Measurements from ENCODE around the gene PSMD11. TPM values are rescaled to one million over a fixed set of nuclear protein-coding genes. Genes with fewer than 3 reads are reported as not detected.

The PSMD11 gene
- total RNA-seq, 1 donor from 2014 or later, result 73.1 TPM

GRCh38 chr17:32493976-32494513 lies 49.7 kb downstream of the PSMD11 start:
- Histone ChIP-seq H3K9ac (ENCODE audit: low read depth in 1 of 3, low read length in 3 of 3) (no peak overlapping the region), H3K9me3 (ENCODE audit: control insufficient read depth in 3 of 3, low read length in 3 of 3) (no peaks in the 10 kb centered on the region), H3K4me1 (ENCODE audit: control insufficient read depth in 3 of 3, insufficient read depth in 3 of 3, low read length in 3 of 3) (peaks cover 29 to 51% (median 40%) of the 10 kb centered on the region in 3 donors), H3K27ac (ENCODE audit: low read depth, low read length) (no peak overlapping the region), H3K27me3 (ENCODE audit: control insufficient read depth in 3 of 3, insufficient read depth in 3 of 3, low read length in 3 of 3) (no peaks in the 10 kb centered on the region), H3K4me3 (ENCODE audit: low read length in 3 of 3) (no peak overlapping the region), H3K36me3 (ENCODE audit: control insufficient read depth in 3 of 3, insufficient read depth in 3 of 3, low read length in 3 of 3) (peaks cover 0 to 6% (median 6%) of the 10 kb centered on the region in 3 donors)

DNA sequence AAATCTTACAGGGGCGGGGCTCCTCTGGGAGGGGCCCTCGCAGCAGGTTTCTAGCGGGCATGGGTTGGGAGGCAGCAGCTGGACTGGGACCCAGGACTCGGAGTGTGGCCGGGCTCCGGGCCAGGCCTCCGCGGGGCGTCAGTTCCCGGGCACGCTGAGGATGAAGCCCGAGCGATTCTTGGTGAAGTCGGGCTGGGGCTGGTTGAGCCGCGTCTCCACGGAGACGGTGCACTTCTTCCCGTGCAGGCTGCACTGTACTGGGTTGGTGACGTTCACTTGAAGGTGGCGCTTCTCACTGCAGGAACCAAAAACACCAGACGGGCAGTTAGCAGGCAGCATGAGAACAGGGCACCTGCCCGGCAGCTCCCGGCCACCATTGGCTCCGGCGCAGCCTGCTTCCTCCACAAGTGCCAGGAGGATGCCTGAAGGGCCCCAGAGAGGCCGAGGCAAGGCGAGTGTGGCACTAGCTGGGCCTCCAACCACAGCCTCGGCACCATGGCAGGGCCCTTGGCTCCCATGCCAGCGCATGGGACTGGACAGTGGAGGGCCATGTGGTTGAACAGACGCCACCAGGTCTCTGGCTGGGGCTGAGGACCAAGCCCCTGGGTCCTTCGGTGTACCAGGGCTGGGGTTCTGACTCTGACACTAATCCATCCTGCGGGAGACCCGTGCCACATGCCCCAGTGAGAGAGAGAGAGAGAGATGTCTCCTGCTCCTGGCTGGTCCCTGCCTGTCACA lies 50.5 kb downstream of the PSMD11 start:
- Histone ChIP-seq H3K27ac (ENCODE audit: low read depth, low read length) (peak overlapping the region; percentile 96), H3K9ac (ENCODE audit: low read depth in 1 of 3, low read length in 3 of 3) (peak overlapping the region in 2 of 3 donors; percentile 74 to 83), H3K36me3 (ENCODE audit: control insufficient read depth in 3 of 3, insufficient read depth in 3 of 3, low read length in 3 of 3) (peaks cover 0 to 6% (median 4%) of the 10 kb centered on the region in 3 donors), H3K4me3 (ENCODE audit: low read length in 3 of 3) (peak overlapping the region in 2 of 3 donors; percentile 49 to 65), H3K4me1 (ENCODE audit: control insufficient read depth in 3 of 3, insufficient read depth in 3 of 3, low read length in 3 of 3) (peaks cover 29 to 48% (median 40%) of the 10 kb centered on the region in 3 donors), H3K9me3 (ENCODE audit: control insufficient read depth in 3 of 3, low read length in 3 of 3) (no peaks in the 10 kb centered on the region), H3K27me3 (ENCODE audit: control insufficient read depth in 3 of 3, insufficient read depth in 3 of 3, low read length in 3 of 3) (no peaks in the 10 kb centered on the region)

GRCh38 chr17:32495359-32496231 lies 51.3 kb downstream of the PSMD11 start:
- H3K9ac ChIP-seq (ENCODE audit: low read depth in 1 of 3, low read length in 3 of 3), result peak overlapping the region; percentile 74 to 83 (median 75)
- peak overlapping the region; percentile 49 to 65 (median 60) for H3K4me3 ChIP-seq (ENCODE audit: low read length in 3 of 3)

DNA sequence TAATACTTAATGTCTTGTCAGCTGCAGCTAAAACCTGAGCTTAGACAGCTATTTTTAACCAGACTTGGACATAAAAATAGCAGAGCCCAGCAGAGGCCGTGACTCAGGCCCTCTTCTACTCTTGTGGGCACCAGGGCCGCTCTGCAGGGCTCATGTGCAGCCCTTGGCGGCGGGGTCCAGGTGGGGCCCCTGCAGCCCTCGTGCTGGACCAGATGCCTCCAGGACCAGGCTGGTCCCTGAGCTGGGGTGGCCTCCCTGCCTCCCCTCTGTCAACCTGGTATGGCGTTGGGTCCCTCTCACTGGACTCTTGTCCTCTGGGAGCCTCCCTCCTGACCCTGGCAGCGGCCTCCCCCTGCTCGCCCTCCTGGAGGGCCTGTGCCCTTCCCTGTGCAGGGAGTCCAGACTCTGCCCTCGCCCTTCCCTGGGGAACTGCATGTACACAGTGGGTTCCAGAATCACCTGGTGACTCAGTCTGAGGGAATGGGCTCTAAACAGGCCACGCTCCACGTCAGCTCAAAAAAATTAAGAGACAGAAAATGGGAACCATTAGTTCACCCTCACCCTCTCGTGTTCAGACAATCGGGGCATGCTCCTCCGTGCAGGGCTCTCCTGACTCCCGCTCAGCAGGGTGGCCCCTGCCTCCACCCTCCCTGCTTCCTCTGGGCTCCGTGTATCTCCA lies 52.2 kb downstream of the PSMD11 start:
- Histone ChIP-seq H3K36me3 (ENCODE audit: control insufficient read depth in 3 of 3, insufficient read depth in 3 of 3, low read length in 3 of 3) (peaks cover 0 to 3% (median 3%) of the 10 kb centered on the region in 3 donors), H3K9ac (ENCODE audit: low read depth in 1 of 3, low read length in 3 of 3) (peak overlapping the region; percentile 74 to 83 (median 75)), H3K9me3 (ENCODE audit: control insufficient read depth in 3 of 3, low read length in 3 of 3) (no peaks in the 10 kb centered on the region), H3K4me3 (ENCODE audit: low read length in 3 of 3) (peak overlapping the region in 2 of 3 donors; percentile 49 to 65), H3K27ac (ENCODE audit: low read depth, low read length) (peak overlapping the region; percentile 96), H3K27me3 (ENCODE audit: control insufficient read depth in 3 of 3, insufficient read depth in 3 of 3, low read length in 3 of 3) (no peaks in the 10 kb centered on the region), H3K4me1 (ENCODE audit: control insufficient read depth in 3 of 3, insufficient read depth in 3 of 3, low read length in 3 of 3) (peaks cover 29 to 44% (median 40%) of the 10 kb centered on the region in 3 donors)

More at GRCh38 chr17:32495359-32496231, 51.3 kb downstream of the PSMD11 start:
- Histone ChIP-seq H3K9me3 (ENCODE audit: control insufficient read depth in 3 of 3, low read length in 3 of 3) (no peaks in the 10 kb centered on the region), H3K27me3 (ENCODE audit: control insufficient read depth in 3 of 3, insufficient read depth in 3 of 3, low read length in 3 of 3) (no peaks in the 10 kb centered on the region), H3K4me1 (ENCODE audit: control insufficient read depth in 3 of 3, insufficient read depth in 3 of 3, low read length in 3 of 3) (peaks cover 29 to 44% (median 40%) of the 10 kb centered on the region in 3 donors), H3K27ac (ENCODE audit: low read depth, low read length) (peak overlapping the region; percentile 96), H3K36me3 (ENCODE audit: control insufficient read depth in 3 of 3, insufficient read depth in 3 of 3, low read length in 3 of 3) (peaks cover 0 to 3% (median 3%) of the 10 kb centered on the region in 3 donors)

DNA sequence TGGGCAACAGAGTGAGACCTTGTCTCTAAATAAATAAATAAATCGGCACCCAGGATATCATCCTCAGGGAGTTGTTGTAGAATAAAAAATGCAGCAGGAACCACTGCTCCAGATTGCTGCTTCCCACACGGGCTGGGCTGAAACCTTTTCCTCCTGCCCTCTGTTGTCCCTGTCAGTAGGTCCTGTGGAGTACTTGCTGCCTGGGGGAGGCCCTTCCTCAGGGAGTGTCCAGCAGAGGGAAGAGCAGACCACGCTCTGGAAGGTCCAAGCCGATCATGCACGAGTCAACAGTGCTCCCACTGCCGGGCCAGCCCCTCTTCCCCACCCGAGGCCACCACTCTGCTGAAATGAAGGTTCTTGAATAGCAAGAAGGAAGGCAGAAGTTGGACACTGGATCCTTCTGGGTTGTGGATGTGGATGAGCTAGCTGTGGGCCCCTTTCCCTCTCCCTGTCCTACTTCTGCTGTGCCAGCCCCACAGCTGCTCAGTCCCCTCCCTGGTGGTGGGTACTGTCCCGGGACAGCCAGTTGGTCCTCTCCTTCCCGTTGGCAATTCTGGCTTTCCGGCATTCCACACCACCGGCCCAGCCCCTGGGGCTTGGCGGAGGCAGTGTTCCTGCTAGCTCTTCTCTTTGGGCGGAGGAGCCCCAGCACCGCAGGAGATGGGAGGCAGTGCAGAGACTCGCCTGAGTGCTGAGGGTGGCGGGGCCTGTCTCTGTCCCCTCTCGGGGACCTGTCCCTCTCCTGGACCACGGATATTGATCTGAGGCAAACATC lies 53.3 kb downstream of the PSMD11 start:
- Histone ChIP-seq H3K27ac (ENCODE audit: low read depth, low read length) (peak overlapping the region; percentile 96), H3K27me3 (ENCODE audit: control insufficient read depth in 3 of 3, insufficient read depth in 3 of 3, low read length in 3 of 3) (no peaks in the 10 kb centered on the region)

DNA sequence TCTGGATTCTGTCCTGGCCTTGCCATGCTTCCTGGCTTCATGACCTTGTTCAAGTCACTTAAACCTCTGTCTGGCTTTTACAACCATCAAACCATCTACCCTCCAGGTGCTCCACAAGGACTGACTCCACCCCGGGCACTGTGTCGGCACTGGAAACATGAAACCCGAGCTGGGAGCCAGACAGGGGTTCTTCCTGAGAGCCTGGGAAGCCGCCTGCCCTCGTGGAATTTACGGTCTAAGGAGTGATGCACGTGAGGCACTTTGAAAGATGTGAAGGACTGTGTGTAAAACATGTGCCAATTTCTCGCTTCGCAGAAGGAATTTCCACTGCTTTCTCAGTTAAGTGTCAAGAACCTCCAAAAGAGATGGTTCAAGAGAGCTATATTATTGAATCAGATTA lies 54.1 kb downstream of the PSMD11 start:
- peaks cover 0 to 3% (median 2%) of the 10 kb centered on the region in 3 donors for H3K36me3 ChIP-seq (ENCODE audit: control insufficient read depth in 3 of 3, insufficient read depth in 3 of 3, low read length in 3 of 3)
- H3K9ac ChIP-seq (ENCODE audit: low read depth in 1 of 3, low read length in 3 of 3), result no peak overlapping the region
- no peak overlapping the region for H3K27ac ChIP-seq (ENCODE audit: low read depth, low read length)
- no peaks in the 10 kb centered on the region for H3K27me3 ChIP-seq (ENCODE audit: control insufficient read depth in 3 of 3, insufficient read depth in 3 of 3, low read length in 3 of 3)
- no peak overlapping the region for H3K4me3 ChIP-seq (ENCODE audit: low read length in 3 of 3)
- H3K4me1 ChIP-seq (ENCODE audit: control insufficient read depth in 3 of 3, insufficient read depth in 3 of 3, low read length in 3 of 3), result peaks cover 22 to 45% (median 40%) of the 10 kb centered on the region in 3 donors
- no peaks in the 10 kb centered on the region for H3K9me3 ChIP-seq (ENCODE audit: control insufficient read depth in 3 of 3, low read length in 3 of 3)

More for the DNA sequence above, 53.3 kb downstream of the PSMD11 start:
- no peaks in the 10 kb centered on the region for H3K9me3 ChIP-seq (ENCODE audit: control insufficient read depth in 3 of 3, low read length in 3 of 3)
- H3K36me3 ChIP-seq (ENCODE audit: control insufficient read depth in 3 of 3, insufficient read depth in 3 of 3, low read length in 3 of 3), result peaks cover 0 to 3% (median 3%) of the 10 kb centered on the region in 3 donors
- H3K4me1 ChIP-seq (ENCODE audit: control insufficient read depth in 3 of 3, insufficient read depth in 3 of 3, low read length in 3 of 3), result peaks cover 22 to 44% (median 40%) of the 10 kb centered on the region in 3 donors
- no peak overlapping the region for H3K4me3 ChIP-seq (ENCODE audit: low read length in 3 of 3)
- no peak overlapping the region for H3K9ac ChIP-seq (ENCODE audit: low read depth in 1 of 3, low read length in 3 of 3)

- Histone ChIP-seq H3K4me1 (ENCODE audit: control insufficient read depth in 3 of 3, insufficient read depth in 3 of 3, low read length in 3 of 3) (peaks cover 0 to 35% (median 27%) of the 10 kb centered on the region in 3 donors), H3K27me3 (ENCODE audit: control insufficient read depth in 3 of 3, insufficient read depth in 3 of 3, low read length in 3 of 3) (no peaks in the 10 kb centered on the region)
Observed at GRCh38 chr17:32502013-32502412, 57.7 kb downstream of the PSMD11 start.

GRCh38 chr17:32502710-32503109 lies 58.4 kb downstream of the PSMD11 start:
- no peak overlapping the region for H3K4me3 ChIP-seq (ENCODE audit: low read length in 3 of 3)
- H3K36me3 ChIP-seq (ENCODE audit: control insufficient read depth in 3 of 3, insufficient read depth in 3 of 3, low read length in 3 of 3), result peaks cover 0 to 3% (median 0%) of the 10 kb centered on the region in 3 donors
- no peaks in the 10 kb centered on the region for H3K27me3 ChIP-seq (ENCODE audit: control insufficient read depth in 3 of 3, insufficient read depth in 3 of 3, low read length in 3 of 3)
- no peak overlapping the region for H3K27ac ChIP-seq (ENCODE audit: low read depth, low read length)
- H3K9ac ChIP-seq (ENCODE audit: low read depth in 1 of 3, low read length in 3 of 3), result no peak overlapping the region
- H3K4me1 ChIP-seq (ENCODE audit: control insufficient read depth in 3 of 3, insufficient read depth in 3 of 3, low read length in 3 of 3), result peaks cover 0 to 28% (median 20%) of the 10 kb centered on the region in 3 donors
- H3K9me3 ChIP-seq (ENCODE audit: control insufficient read depth in 3 of 3, low read length in 3 of 3), result no peaks in the 10 kb centered on the region

More at GRCh38 chr17:32502013-32502412, 57.7 kb downstream of the PSMD11 start:
- Histone ChIP-seq H3K36me3 (ENCODE audit: control insufficient read depth in 3 of 3, insufficient read depth in 3 of 3, low read length in 3 of 3) (peaks cover 0 to 3% (median 0%) of the 10 kb centered on the region in 3 donors), H3K9ac (ENCODE audit: low read depth in 1 of 3, low read length in 3 of 3) (no peak overlapping the region), H3K9me3 (ENCODE audit: control insufficient read depth in 3 of 3, low read length in 3 of 3) (no peaks in the 10 kb centered on the region), H3K27ac (ENCODE audit: low read depth, low read length) (no peak overlapping the region), H3K4me3 (ENCODE audit: low read length in 3 of 3) (no peak overlapping the region)
